Glutamatergic neuron (in vitro differentiated cells): Measurements from ENCODE around the gene FGF12. TPM values are rescaled to one million over a fixed set of nuclear protein-coding genes. Genes with fewer than 3 reads are reported as not detected.
A peak's percentile ranks its signal among the peaks of the same experiment; 100 is the strongest.

Experiments
- DNase-seq: peaks from one replicate; pipeline ENCODE4 v3.0.0; 2022
- H3K27ac Mint-ChIP-seq: one replicate; pipeline ENCODE4 v1.8.0; 2020; ENCODE audit warnings: mild to moderate bottlenecking, mixed read lengths, inconsistent platforms; ENCODE audit not compliant: unreplicated experiment
- H3K27me3 Mint-ChIP-seq: one replicate; pipeline ENCODE4 v1.8.0; 2020; ENCODE audit warnings: mild to moderate bottlenecking, moderate library complexity, mixed read lengths, inconsistent platforms; ENCODE audit not compliant: unreplicated experiment
- H3K36me3 Mint-ChIP-seq: one replicate; pipeline ENCODE4 v1.8.0; 2020; ENCODE audit warnings: mild to moderate bottlenecking, mixed read lengths, inconsistent platforms; ENCODE audit not compliant: unreplicated experiment
- H3K4me1 Mint-ChIP-seq: one replicate; pipeline ENCODE4 v1.8.0; 2020; ENCODE audit warnings: mild to moderate bottlenecking, low read depth, mixed read lengths, inconsistent platforms; ENCODE audit not compliant: unreplicated experiment
- H3K4me3 Mint-ChIP-seq: one replicate; pipeline ENCODE4 v1.8.0; 2020; ENCODE audit warnings: mild to moderate bottlenecking, mixed read lengths, inconsistent platforms; ENCODE audit not compliant: unreplicated experiment
- H3K9me3 Mint-ChIP-seq: one replicate; pipeline ENCODE4 v1.8.0; 2020; ENCODE audit warnings: mild to moderate bottlenecking, moderate library complexity, mixed read lengths, inconsistent platforms; ENCODE audit not compliant: unreplicated experiment
- total RNA-seq: library from RNA; stranded (reverse); fragmentation: NEBNext Ultra II Directional; extraction: Animal tissue kit (Norgen Biotek cat#: 25700); gene quantifications from one replicate; pipeline ENCODE4 v1.2.1, GENCODE V29; 2021; ENCODE audit not compliant: unreplicated experiment
- TF ChIP-seq, protein P1 (sequence below): fragments of 200-600 bp; sonication (generic); IDR thresholded peaks from one replicate; pipeline ENCODE4 v1.5.0; 2021; ENCODE audit not compliant: partially characterized antibody, unreplicated experiment

The FGF12 gene
- total RNA-seq, 1 donor from 2014 or later: 33.1 TPM

DNA sequence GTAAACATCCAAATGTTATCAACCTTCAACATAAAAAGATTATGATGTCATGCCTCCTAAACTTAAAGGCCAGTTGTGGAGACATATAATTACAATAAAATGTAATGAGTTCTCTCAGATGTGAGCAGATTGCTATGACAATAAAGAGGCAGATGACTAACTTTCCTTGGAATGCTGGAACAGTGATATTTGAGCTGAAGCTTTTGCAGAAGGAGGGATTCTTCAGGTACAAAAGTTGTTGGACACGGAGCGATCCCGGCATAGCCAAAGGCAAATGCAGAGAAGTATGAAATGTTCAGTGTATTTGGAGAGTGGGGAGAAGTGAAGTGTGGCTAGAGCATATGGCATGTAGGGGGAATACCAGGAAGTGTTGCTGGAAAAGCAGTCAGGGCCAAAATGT lies 520.1 kb downstream of the FGF12 start:
- TF ChIP-seq, protein P1, sequence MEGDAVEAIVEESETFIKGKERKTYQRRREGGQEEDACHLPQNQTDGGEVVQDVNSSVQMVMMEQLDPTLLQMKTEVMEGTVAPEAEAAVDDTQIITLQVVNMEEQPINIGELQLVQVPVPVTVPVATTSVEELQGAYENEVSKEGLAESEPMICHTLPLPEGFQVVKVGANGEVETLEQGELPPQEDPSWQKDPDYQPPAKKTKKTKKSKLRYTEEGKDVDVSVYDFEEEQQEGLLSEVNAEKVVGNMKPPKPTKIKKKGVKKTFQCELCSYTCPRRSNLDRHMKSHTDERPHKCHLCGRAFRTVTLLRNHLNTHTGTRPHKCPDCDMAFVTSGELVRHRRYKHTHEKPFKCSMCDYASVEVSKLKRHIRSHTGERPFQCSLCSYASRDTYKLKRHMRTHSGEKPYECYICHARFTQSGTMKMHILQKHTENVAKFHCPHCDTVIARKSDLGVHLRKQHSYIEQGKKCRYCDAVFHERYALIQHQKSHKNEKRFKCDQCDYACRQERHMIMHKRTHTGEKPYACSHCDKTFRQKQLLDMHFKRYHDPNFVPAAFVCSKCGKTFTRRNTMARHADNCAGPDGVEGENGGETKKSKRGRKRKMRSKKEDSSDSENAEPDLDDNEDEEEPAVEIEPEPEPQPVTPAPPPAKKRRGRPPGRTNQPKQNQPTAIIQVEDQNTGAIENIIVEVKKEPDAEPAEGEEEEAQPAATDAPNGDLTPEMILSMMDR: no peak
- Mint-ChIP-seq H3K4me3 (no peak overlapping the region), H3K36me3 (no peaks in the 10 kb centered on the region), H3K27ac (no peak overlapping the region), H3K27me3 (no peaks in the 10 kb centered on the region), H3K4me1 (no peaks in the 10 kb centered on the region), H3K9me3 (no peaks in the 10 kb centered on the region)
- DNase-seq: no peak

DNA sequence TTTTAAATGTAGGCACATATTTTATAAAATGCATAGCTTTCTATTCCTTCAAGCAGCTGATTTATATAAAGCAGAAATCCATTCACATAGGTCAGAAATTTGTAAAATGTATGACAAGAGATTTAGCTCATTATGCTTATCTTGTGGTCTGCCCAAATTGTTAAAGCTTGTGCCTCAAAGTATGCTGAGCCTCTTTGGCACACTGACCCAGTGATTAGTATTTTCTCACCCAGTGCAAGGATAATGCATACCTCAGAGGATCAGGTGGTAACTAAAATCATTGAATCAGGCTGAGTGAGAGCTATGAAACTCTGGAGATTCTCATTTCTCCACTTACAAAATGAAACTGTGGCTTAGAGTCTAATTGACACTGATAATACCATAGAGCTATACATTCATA lies 533.3 kb downstream of the FGF12 start:
- Mint-ChIP-seq H3K4me3 (no peak overlapping the region), H3K27me3 (no peaks in the 10 kb centered on the region), H3K27ac (no peak overlapping the region), H3K9me3 (no peaks in the 10 kb centered on the region), H3K4me1 (no peaks in the 10 kb centered on the region), H3K36me3 (no peaks in the 10 kb centered on the region)
- DNase-seq: no peak
- TF ChIP-seq, protein P1: no peak

DNA sequence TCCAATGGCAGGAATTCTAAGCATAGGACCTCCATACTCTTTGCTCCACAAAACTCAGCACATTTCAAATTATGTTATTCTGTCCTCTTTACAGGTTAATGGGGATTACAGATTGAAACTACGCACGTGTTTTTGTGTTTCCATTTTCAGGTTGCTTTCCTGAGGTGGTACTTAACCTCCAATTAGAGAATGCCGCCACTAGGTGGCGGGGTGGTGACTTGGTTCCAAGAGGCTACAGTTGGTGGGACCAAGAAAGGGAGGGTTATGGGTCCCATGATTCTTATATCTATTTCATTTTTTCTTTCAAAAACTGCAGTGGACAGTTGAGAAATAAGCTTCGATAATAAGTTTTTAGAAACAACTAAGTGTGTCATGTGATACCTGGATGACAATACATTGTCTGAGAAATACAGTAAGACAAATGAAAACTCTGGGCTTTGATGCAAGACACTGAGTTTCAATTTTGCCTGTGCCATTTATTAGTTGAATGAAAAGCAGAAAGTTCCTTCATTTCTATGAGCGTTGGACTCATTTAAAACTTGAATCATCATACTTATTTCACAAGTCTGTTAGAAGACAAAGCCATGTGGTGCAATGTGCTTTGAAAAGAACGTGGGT lies 539.0 kb downstream of the FGF12 start:
- H3K27ac Mint-ChIP-seq: no peak overlapping the region
- no peaks in the 10 kb centered on the region for H3K9me3 Mint-ChIP-seq
- TF ChIP-seq, protein P1: peak; percentile 94
- no peak overlapping the region for H3K4me3 Mint-ChIP-seq
- H3K27me3 Mint-ChIP-seq: no peaks in the 10 kb centered on the region
- H3K4me1 Mint-ChIP-seq: no peaks in the 10 kb centered on the region
- H3K36me3 Mint-ChIP-seq: no peaks in the 10 kb centered on the region
- DNase-seq: peak; percentile 78

DNA sequence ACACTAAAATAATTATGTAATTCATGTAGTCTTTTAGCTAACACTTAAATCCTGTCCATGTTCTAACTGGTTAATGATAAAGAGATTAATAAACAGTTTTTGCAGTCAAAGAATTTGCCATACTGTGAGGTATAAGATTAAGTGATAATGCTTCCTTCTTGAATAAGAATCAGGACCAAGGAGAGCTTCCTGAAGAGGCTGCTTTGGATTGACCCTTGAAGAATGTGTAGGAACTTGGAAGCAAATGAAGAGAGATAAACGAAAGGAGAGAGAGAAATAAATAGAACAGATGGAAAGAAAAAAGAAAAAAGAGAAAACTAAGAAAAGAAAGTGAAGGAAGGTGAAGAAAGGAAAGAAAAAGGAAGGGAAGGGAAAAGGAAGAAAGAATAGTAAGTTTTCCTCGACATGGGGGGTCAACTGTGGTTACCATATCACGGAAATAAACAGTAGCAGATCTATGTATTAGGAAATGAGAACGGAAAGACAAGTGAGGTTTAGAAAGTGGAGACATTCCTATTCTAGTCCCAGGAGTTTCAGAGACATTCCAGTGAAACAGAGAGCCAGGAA lies 539.8 kb downstream of the FGF12 start:
- Mint-ChIP-seq H3K27ac (no peak overlapping the region), H3K4me1 (no peaks in the 10 kb centered on the region), H3K4me3 (no peak overlapping the region)

DNA sequence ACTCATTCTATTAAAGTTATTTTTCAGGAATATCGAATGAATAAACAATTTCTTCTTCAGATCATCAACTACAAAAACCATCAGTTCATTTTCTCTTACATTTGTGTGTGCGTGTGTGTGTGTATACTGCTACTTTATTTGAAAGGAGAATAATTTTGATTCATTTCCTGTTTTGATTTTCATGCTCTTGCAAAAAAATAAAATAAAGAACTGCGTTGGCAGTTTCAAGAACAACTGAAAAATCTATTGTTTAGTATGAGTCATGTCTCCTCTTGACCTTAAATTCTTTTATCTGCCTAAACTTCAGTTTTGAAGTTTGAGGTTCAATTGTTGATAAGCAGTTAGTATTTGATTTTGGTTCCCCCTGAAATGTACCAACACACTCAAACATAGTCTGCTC lies 540.8 kb downstream of the FGF12 start:
- DNase-seq: no peak
- H3K36me3 Mint-ChIP-seq: no peaks in the 10 kb centered on the region
- no peaks in the 10 kb centered on the region for H3K4me1 Mint-ChIP-seq
- TF ChIP-seq, protein P1: no peak
- H3K4me3 Mint-ChIP-seq: no peak overlapping the region
- no peaks in the 10 kb centered on the region for H3K9me3 Mint-ChIP-seq
- H3K27ac Mint-ChIP-seq: no peak overlapping the region
- no peaks in the 10 kb centered on the region for H3K27me3 Mint-ChIP-seq

More for the DNA sequence above, 539.8 kb downstream of the FGF12 start:
- H3K27me3 Mint-ChIP-seq: no peaks in the 10 kb centered on the region
- H3K36me3 Mint-ChIP-seq: no peaks in the 10 kb centered on the region
- H3K9me3 Mint-ChIP-seq: no peaks in the 10 kb centered on the region
- TF ChIP-seq, protein P1: no peak
- DNase-seq: no peak
